ENCODE data around the gene NEU3.

The NEU3 gene, protein sequence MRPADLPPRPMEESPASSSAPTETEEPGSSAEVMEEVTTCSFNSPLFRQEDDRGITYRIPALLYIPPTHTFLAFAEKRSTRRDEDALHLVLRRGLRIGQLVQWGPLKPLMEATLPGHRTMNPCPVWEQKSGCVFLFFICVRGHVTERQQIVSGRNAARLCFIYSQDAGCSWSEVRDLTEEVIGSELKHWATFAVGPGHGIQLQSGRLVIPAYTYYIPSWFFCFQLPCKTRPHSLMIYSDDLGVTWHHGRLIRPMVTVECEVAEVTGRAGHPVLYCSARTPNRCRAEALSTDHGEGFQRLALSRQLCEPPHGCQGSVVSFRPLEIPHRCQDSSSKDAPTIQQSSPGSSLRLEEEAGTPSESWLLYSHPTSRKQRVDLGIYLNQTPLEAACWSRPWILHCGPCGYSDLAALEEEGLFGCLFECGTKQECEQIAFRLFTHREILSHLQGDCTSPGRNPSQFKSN

DNA sequence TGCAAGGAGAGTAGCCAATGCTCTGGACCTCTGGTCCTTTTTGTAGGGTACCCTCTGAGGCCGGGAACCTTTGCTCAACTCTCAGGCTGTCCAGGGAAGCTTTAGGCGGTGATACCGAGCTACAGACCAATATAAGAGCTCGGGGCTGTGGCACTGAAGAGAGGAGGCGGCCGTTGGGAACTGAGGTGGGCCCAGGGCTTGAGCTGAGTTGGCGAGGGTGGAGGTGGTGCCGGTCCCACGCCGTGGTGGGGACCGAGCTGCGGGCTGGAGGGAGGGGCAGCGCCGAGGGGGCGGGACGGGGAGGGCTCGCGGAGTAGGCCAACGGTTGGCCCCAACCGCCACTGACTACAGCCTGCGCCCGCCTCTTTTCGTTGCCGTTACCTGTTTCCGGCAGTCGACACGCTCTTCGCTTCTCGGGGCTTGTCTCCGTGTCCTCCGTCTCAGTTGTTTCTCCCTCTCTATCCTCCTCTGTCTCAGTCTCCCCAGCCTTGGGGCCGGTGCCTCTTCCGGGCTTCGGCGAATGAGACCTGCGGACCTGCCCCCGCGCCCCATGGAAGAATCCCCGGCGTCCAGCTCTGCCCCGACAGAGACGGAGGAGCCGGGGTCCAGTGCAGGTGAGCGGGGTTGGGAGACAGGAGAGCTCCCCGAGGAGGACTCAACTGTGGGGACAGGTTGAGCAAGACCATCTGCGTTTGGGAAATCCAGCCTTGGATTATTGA lies at the start of gene NEU3:
Gene NEU3, plus strand, starts transcription at position 393 of the 719 bp plus-strand sequence. Its CDS starts 128 bp downstream, at position 521.
- TF ChIP-seq, protein P1, sequence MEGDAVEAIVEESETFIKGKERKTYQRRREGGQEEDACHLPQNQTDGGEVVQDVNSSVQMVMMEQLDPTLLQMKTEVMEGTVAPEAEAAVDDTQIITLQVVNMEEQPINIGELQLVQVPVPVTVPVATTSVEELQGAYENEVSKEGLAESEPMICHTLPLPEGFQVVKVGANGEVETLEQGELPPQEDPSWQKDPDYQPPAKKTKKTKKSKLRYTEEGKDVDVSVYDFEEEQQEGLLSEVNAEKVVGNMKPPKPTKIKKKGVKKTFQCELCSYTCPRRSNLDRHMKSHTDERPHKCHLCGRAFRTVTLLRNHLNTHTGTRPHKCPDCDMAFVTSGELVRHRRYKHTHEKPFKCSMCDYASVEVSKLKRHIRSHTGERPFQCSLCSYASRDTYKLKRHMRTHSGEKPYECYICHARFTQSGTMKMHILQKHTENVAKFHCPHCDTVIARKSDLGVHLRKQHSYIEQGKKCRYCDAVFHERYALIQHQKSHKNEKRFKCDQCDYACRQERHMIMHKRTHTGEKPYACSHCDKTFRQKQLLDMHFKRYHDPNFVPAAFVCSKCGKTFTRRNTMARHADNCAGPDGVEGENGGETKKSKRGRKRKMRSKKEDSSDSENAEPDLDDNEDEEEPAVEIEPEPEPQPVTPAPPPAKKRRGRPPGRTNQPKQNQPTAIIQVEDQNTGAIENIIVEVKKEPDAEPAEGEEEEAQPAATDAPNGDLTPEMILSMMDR (IDR thresholded peaks at IDR 0.05; ENCODE audit: extremely low read depth, insufficient read depth, missing control alignments) = no peak
- peak; percentile 90 for DNase-seq (ENCODE audit: low spot score)
- in situ Hi-C loops (cut with MboI; ENCODE audit: low pct_unique_long_range_greater_than_20kb, low sequenced_read_pairs, unreplicated experiment) = no loop called here

DNA sequence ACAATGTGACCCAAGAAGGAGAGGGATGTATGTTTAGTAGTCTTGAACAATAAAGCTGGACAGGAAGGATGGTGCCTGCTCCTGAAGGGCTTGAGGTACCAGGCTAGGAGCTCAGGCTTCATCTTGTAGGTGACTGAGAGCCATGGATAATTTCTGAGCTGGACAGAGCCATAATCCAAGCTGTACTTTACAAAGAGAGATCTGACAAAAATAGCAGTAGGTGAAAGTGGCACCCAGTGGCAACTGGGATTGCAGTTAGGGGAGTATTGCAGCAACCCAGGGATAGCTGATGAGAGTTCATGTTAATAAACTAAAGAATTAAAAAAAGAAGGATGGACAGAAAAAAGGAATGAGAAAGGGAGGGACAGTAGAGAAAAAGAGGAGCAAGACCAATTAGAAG lies 47.2 kb upstream of the NEU3 start:
- no peak for DNase-seq (ENCODE audit: low spot score)
- TF ChIP-seq, protein P1 (IDR thresholded peaks at IDR 0.05; ENCODE audit: extremely low read depth, insufficient read depth, missing control alignments) = no peak
- in situ Hi-C loops (cut with MboI; ENCODE audit: low pct_unique_long_range_greater_than_20kb, low sequenced_read_pairs, unreplicated experiment) = loop anchor here (25.0 kb wide), 1 partner anchor 271 kb away; no protein-coding TSS in a partner anchor

DNA sequence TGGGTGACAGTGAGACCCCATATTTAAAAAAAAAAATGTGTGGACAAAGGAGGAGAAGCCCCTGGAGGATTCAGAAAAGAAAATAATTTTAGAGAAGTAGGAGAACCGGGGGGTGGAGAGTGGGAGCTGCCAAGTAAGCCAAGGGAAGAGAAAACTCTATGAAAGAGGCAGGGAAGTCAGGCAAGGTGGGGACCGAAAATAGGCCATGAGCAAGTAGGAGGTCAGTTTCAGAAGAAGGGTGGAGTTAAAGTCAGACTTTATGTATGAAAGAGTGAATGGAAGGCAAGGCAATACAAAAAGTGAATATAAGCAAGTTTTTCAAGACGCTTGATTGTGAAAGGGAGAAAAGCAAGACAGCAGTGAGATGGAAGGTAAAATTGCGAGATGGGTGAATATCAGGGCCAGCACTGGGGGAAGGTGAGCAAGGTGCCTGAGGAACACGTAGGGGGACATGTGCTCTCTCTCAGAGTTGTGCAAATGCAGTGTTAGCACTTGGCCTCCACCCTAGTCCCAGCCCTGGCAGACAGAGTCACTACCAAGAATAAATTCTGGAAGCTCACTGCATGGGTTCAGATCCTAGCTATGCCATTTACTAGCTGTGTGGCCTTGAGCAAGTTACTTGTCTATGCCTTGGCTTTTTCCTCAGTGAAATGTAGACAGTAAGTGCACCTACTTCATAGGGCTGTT lies 46.5 kb upstream of the NEU3 start:
- in situ Hi-C loops (cut with MboI; ENCODE audit: low pct_unique_long_range_greater_than_20kb, low sequenced_read_pairs, unreplicated experiment) = loop anchor here (25.0 kb wide), 1 partner anchor 270 kb away; no protein-coding TSS in a partner anchor
- TF ChIP-seq, protein P1 (IDR thresholded peaks at IDR 0.05; ENCODE audit: extremely low read depth, insufficient read depth, missing control alignments) = no peak

DNA sequence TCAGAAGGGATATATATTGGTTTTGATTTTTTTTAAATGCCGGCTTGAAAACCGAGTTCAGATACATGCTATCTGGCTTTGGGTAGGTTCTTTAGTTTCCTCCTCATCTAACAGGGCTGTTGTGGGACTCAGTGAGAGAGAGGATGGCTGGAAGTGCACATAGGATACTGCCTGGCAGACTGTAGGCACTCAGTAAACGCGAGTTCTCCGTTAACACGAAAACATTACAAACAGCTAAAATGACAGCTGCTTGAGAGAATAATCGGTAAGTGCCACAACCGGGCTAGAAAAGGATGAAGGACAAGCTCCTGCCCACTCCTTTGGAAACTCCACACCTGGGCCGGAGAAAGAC lies 40.2 kb upstream of the NEU3 start:
- TF ChIP-seq, protein P1 (IDR thresholded peaks at IDR 0.05; ENCODE audit: extremely low read depth, insufficient read depth, missing control alignments) = no peak
- peak; percentile 21 for DNase-seq (ENCODE audit: low spot score)
- in situ Hi-C loops (cut with MboI; ENCODE audit: low pct_unique_long_range_greater_than_20kb, low sequenced_read_pairs, unreplicated experiment) = loop anchor here (25.0 kb wide), 1 partner anchor 264 kb away; no protein-coding TSS in a partner anchor

More for the DNA sequence above, 46.5 kb upstream of the NEU3 start:
- DNase-seq (ENCODE audit: low spot score) = no peak

DNA sequence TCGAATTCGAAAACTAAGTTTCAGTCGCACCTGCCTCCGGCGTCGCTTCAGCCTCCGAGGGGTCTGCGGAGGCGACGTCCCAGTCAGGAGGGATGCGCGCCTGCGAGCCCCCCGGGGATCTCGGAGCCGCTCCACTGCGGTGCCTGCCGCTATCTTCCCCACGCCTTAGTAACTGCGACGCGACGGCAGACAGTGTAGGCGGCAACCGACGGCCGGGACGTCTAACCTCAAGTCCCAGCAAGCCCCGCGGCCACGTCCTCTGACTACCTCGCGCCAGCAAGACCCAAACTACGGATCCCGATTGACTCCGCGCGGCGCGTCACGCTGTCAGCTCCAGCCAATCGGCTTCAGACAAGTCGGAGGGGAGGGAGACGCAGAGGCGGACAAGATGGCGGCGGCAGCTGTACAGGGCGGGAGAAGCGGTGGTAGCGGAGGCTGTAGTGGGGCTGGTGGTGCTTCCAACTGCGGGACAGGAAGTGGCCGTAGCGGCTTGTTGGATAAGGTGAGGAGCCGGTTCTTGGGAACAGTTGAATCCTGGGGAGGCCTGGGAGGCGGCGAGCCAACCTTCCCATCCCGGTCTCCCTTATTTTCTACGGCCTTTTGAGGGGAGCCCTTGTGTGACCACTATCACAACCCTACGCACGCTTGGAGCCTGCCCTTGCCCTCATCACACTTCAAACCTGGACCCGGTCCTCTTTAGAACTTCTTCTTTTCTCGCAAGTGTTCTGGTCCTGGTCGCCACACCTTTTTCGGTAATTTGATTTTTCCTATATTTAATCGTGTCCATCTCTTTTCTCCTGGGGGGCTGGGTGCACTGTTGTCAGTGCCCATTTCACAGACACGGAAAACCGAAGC lies 39.6 kb upstream of the NEU3 start, which contains the start of the genes SPCS2 and XRRA1:
Gene SPCS2, plus strand, starts transcription at position 369 of the 855 bp plus-strand sequence. Its CDS starts 20 bp downstream, at position 389.
Gene XRRA1, minus strand, starts transcription at position 194 of the 855 bp plus-strand sequence. CDS start 8,213 bp downstream, outside the sequence.
- in situ Hi-C loops (cut with MboI; ENCODE audit: low pct_unique_long_range_greater_than_20kb, low sequenced_read_pairs, unreplicated experiment) = loop anchor here (25.0 kb wide), 1 partner anchor 263 kb away; no protein-coding TSS in a partner anchor
- DNase-seq (ENCODE audit: low spot score) = peak; percentile 91
- TF ChIP-seq, protein P1 (IDR thresholded peaks at IDR 0.05; ENCODE audit: extremely low read depth, insufficient read depth, missing control alignments) = no peak
